Retinal pigment epithelial cell (primary cell): ENCODE data around the gene MEX3A.

Experiments used
- DNase-seq: peaks from one replicate; pipeline ENCODE4 v3.0.0-alpha.2; 2010; ENCODE audit warnings: low read depth
- H3K4me3 ChIP-seq: 2 replicates; pipeline ENCODE4 v1.5.1; 2011; ENCODE audit warnings: mild to moderate bottlenecking, low read length, control low read depth, moderate library complexity
- CTCF ChIP-seq: conservative IDR thresholded peaks from 2 replicates; pipeline ENCODE4 v1.5.1; 2011; ENCODE audit warnings: low read depth, low read length, control low read depth, inconsistent platforms

The MEX3A gene

GRCh38 chr1:156104861-156105832 lies 22.9 kb upstream of the MEX3A start:
- H3K4me3 ChIP-seq, result no peak overlapping the region
- no peak for DNase-seq
- TF ChIP-seq CTCF, result no peak

- no peak for TF ChIP-seq CTCF
- DNase-seq, result peak; percentile 84
- no peak overlapping the region for H3K4me3 ChIP-seq
These were observed 22.0 kb upstream of the MEX3A start for GRCh38 chr1:156104065-156104810.

GRCh38 chr1:156103521-156103947 lies 21.3 kb upstream of the MEX3A start:
- no peak for DNase-seq
- H3K4me3 ChIP-seq, result no peak overlapping the region
- no peak for TF ChIP-seq CTCF

GRCh38 chr1:156102633-156103511 lies 20.6 kb upstream of the MEX3A start:
- DNase-seq, result no peak
- H3K4me3 ChIP-seq, result no peak overlapping the region
- no peak for TF ChIP-seq CTCF

- no peak for TF ChIP-seq CTCF
- H3K4me3 ChIP-seq, result no peak overlapping the region
These were observed 19.6 kb upstream of the MEX3A start for GRCh38 chr1:156101880-156102279.

GRCh38 chr1:156100205-156100995 lies 18.1 kb upstream of the MEX3A start:
- TF ChIP-seq CTCF, result no peak
- DNase-seq, result no peak
- H3K4me3 ChIP-seq, result no peak overlapping the region

More at GRCh38 chr1:156101880-156102279, 19.6 kb upstream of the MEX3A start:
- DNase-seq, result no peak
